ENCODE results near the gene PLOD3.

PLOD3 gene

DNA sequence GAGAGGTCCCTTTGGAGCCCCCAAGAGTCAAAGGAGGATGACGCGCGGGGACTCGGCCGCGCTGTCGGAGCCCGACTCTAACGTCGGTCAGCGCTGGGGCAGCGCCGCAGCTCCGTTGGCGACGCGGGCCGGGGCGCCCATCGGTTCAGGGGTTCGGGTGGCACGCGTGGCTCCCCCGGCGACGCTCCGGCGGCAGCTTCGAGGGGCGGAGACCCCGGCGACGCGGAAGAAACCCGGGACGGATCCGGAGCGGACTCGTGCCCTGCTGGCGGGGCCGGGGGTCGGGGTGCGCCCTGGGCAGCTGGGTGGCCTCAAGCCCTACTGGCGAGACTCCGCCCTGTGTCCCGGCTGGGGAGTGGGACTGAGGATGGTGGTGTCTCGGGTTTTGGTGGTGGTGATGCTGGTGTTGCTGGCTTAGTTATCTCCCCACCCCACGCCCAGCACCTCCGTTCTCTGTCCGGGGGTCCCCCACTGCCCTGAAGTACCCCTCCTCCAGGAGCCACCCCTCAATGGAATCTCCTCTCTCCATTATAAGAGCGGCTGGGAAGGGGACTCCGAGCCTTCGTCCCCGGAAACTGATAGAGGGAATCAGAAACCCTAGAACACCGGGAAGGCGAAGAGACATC lies 37.1 kb downstream of the PLOD3 start, which contains the start of gene NAT16:
TSS of gene NAT16 (minus strand) at position 164 of the 626 bp plus-strand sequence. CDS start 5,486 bp downstream, outside the sequence.
- no peak for DNase-seq (ENCODE audit: low read depth, low spot score)

DNA sequence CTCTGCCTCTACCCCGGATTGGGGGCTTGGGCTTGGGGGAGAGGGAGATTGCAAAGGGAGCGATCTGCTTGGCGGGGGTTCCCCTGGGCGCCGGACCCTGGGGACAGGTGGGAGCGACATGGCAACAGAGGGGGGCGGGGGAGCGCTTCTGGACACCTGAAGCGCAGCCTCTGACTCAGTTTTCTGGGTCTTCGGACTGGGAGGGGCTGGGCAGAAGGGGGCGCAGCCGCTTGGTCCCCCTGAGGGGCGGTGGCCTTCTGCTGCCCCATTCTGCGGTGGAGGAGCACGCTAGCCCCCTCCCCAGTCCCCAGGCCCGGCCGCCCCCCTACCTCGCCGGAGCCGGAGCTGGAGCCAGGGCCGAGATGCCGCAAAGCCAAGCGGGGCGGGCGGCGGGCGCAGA lies 37.7 kb downstream of the PLOD3 start:
- no peak for DNase-seq (ENCODE audit: low read depth, low spot score)

DNA sequence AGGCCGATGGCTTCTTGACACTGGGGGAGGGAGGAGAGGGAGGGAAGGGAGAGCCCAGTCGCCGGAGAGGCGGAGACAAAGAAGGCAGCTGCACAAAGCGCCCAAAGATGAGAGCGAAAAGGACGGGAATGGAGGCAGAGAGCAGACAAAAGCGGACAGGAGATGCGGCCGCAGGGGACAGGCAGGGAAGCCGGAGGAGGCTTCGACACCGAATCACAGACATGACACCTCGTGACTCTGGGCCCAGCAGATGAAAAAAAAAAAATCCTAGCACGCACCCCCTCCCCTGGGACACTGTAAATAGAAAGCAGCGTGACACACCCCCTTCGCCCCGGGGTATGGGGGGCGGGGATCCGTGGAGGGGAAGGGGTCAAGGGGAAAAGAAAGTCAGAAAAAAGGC lies 38.3 kb downstream of the PLOD3 start:
- no peak for DNase-seq (ENCODE audit: low read depth, low spot score)

DNA sequence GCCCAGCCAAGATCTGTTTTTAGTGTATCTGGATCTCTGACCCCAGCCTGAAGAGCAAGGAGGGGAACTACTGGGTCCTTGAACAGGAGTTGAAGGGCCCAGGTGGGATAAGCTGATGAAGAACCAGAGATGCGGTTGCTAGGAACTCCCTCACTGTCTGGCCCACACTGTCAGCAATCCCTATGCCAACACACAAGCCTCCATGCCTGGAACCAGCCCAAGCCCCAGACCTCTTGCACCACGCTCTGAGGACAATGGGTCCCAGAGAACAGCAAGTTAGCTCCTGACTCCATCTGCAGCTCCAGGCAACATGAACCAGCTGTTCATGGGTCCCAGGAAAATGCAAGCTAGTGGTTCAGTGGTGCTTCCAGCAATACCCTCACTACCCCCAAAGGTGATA lies 39.7 kb downstream of the PLOD3 start:
- no peak for DNase-seq (ENCODE audit: low read depth, low spot score)

DNA sequence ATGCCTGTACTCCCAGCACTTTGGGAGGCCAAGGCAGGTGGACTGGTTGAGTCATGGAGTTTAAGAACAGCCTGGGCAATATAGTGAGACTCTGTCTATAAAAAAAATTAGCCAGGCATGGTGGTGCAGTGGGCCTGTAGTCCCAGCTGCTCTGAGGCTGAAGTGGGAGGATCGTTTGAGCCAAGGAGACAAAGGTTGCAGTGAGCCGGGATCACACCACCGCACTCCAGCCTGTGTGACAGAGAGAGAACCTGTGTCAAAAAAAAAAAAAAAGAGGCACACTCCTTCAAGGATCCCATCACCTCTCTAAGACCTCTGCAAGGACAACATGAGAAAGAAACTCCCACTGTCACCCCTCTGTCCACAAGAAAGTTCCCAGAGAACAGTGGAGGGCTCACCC lies 41.7 kb downstream of the PLOD3 start:
- no peak for DNase-seq (ENCODE audit: low read depth, low spot score)

DNA sequence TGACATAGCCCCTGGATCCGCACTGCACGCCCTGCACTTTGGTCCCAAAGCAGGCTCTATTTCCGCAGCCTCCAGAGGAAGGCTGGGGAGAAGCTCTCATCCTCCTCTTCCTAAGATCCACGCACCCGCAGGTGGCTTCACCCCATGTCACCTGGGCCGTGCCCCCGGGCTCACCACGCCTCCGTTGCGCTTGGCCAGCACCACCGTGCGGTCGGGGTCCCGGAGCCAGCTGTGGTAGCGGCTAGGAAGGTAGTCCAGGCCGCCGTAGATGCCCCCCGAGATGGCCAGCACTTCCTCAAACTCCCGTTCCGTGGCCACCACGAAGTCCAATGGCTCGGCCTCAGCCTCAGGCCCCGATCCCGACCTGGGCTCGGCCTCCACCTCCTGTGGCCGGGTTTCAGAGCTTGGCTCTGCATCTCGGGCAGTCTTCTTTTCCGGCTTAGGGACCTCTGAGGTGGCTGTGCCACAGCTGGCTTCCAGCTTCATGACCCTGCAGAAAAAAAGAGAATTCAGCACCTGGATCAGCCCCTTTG lies 43.0 kb downstream of the PLOD3 start:
- DNase-seq (ENCODE audit: low read depth, low spot score): no peak

DNA sequence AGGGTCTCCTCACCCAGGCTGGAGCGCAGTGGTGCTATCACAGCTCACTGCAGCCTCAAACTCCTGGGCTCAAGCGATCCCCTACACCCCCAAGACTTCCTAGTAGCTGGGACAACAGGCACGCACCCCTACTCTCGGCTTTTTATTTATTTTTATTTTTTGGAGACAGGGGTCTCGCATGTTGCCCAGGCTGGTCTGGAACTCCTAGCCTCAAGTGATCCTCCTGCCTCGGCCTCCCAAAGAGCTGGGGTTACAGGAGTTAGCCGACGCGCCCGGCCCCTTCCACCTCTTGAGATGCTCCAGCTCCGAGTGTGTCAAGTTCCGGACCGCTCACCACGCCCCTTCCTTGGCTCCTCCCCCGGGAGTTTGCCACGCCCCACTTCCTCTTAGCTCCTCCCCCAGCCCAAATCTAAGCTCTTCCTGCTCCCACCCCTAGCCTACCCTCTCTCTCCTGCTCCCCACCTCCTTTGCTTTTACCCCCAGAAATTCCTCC lies 43.6 kb downstream of the PLOD3 start:
- no peak for DNase-seq (ENCODE audit: low read depth, low spot score)

- DNase-seq (ENCODE audit: low read depth, low spot score): peak; percentile 51
Measured at GRCh38 chr7:101172854-101173751, 44.3 kb downstream of the PLOD3 start.

DNA sequence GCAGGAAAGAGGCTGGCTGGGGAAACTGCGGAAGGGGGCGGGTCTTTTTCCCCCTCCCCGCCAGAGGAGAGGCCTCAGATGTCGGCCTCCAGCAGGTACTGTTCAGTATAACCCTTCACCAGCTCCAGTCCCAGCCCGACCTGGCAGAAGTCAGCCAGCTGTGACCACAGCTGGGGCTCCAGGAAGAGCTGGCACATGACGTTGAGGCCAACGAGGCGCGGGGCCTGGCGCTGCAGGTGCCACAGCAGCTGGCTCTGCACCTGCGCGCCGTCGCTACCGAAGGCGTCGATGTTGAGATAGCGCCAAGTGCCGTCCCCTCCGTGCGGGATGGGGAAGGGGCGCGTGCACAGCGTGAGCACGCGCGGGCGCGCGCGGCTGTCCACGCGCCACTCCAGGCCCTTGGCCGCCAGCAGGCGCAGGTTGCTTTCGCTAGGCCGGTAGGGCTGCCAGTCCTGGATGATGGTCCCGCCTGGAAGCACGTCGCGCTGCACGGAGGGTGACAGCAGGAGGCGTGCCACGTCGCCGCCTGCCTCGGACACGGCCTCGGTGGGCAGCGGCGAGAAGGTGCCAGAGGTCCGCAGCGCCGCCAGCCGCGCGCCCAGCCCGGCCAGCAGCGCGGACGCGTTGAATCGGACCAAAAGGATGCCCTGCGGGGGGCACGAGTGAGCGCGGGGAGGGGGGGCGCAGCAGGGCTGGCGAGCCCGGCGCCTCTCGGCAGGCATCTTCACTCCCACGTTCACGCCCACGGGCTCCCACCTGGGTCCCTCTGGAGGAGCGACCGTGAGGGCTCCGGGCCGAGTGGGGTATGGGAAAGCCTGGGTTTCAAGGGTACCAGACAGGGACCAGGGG lies 45.2 kb downstream of the PLOD3 start:
- DNase-seq (ENCODE audit: low read depth, low spot score): no peak

GRCh38 chr7:101171442-101171837 lies 45.9 kb downstream of the PLOD3 start:
- no peak for DNase-seq (ENCODE audit: low read depth, low spot score)

GRCh38 chr7:101170617-101171441 lies 46.6 kb downstream of the PLOD3 start:
- no peak for DNase-seq (ENCODE audit: low read depth, low spot score)

DNA sequence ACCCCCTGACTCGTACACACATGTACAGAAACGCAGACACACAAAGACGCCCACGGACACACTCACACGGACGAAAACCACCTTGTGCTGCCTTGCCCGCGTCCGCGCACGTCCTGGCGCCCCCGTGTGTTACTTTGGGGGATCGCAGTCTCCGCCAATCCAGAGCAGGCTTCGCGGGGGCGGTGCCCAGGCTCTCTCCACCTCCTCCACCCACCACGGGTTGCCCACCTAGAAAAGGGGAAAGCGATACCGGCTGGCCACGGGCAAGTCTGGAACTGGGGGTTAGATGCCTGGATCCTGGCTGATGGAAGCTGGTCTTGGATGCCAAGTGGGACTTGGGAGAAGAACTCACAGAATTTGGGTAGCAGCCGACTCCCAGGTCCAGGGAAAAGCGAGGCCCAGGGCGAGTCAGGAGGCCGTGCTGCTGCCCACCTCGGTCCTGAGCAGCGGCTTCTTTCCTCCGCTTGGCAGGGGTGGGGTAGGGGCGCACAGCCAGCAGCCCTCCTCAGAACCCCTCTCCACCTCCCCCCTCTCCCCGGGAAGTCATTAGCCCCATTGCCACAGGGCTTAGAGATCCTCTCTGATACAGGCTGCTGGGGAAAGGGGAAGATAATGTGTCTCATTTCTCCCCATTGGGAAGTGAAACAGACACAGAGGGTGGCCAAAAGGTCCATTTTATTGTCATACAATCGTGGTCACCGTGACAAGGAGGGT lies 47.4 kb downstream of the PLOD3 start:
- DNase-seq (ENCODE audit: low read depth, low spot score): no peak

GRCh38 chr7:101169110-101169837 lies 48.1 kb downstream of the PLOD3 start:
- no peak for DNase-seq (ENCODE audit: low read depth, low spot score)

DNA sequence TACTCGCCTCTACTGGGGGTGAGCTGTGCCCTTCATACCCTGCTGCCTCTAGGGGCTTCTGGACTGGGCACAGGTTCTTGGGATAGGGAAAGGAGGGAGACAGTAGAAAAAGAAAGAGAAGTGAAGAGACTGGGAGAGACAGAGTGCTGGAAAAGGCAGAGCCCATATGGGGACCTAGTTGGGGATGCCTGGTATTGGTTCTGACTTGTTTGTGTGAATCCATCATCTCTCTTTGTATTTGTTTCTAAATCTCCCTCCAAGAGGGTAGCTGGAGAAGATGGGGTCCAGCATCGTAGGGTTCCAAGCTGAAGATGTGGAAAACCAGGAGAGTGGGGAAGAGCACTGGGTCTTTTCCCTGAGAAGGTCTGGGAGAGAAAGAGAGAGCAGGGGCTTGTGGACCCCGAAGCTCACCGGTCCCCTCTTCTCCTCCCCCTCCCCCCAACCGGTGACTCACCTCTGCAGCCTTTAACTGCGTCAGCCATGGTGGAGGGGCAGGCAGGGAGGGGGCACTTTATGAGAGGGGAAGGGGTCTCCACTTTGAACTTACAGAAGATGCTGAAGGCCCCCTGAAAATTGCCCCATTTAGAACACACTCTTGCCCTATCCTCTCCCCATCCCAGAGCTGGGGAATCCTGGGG lies 48.9 kb downstream of the PLOD3 start:
- DNase-seq (ENCODE audit: low read depth, low spot score): no peak

DNA sequence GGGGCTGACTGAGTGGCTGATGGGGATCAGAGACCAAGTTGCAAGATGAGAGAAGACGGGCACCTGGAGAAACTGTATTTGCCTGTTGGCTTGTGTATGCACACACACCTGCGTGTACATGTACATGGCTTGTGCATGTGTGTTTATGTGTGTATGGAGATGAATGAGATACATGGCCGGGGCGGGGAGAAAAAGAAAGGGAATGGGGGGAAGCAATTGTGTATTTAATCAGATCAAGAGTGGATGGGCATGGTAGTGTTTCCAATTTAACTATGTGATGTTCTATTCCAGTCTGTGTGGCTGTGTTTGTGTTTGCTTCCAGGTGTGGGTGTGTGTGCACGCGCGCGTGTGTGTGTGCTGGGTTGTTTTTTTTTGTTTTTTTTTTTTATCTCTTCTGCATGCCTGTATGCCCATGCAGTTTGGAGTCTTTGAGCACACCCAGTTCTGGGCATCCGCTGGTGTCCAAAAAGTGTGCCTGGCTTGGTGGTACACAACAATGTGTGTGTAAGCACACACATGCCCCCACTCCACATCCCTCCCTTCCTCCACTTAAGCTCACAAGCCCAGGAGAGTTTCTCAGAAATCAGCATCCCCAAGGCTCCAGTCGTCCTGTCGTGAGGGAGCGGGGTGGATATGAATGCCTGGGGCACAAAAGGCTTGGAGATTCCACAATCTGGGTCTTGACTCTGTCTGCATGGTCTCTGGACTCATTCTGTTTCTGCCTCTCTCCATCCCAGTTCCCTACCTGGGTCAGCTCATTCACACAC lies 49.6 kb downstream of the PLOD3 start:
- DNase-seq (ENCODE audit: low read depth, low spot score): no peak

- DNase-seq (ENCODE audit: low read depth, low spot score): no peak
Measured at GRCh38 chr7:101166909-101167644, 50.3 kb downstream of the PLOD3 start.

DNA sequence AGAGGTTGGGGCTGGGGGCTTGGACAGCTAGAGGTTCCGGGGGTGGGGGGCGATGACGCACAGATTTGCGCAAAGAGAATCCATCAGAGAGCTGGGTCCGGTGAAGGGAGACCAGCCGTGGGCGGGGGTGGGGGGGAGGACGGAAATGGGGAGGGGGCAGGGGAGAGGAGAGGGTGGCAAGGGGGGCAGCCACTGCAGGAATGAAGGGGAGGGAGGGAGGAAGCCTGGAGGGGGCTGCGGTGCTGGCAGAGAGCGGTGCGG lies 50.8 kb downstream of the PLOD3 start:
- DNase-seq (ENCODE audit: low read depth, low spot score): no peak
